AG08396 (cell line): ENCODE data around the gene NXPH2.

Experiments
- DNase-seq: peaks from one replicate; pipeline ENCODE4 v3.0.0; 2012; ENCODE audit warnings: low spot score, mixed read lengths

NXPH2 gene

DNA sequence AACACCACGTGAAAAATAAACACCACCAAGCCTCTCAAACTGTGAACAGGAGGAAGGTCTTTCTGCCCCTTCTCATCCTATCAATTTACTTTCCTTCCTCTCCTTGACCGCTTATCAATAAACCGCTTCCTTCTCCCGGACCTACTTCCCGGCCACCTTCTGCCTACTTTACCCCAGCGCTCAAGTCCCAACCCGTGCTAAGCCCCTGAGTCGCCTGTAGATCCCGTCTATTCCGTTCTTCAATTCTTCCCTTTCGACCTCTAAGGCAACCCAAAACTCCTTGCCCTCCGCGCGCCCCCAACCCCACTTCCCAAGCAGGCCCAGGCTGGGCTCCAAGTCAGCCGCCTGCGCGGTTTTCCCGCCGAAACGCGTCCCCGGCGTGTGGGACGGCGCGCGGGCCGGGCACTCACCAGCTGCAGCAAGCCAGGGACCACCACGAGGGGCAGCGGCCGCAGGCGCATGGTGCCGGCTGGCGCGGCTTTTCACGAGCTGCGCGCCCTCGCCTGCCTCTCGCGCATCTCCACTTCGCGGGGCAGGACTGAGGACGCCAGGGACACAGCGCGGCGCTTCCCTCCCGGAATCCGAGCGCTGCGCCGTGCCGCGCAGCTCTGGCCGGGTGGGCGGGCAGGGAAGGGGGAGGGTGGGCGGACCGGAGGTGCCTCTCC lies at the start of gene NXPH2:
Gene NXPH2, minus strand, starts transcription at position 610 of the 665 bp plus-strand sequence. Its CDS starts 149 bp downstream, at position 461.
- no peak for DNase-seq

DNA sequence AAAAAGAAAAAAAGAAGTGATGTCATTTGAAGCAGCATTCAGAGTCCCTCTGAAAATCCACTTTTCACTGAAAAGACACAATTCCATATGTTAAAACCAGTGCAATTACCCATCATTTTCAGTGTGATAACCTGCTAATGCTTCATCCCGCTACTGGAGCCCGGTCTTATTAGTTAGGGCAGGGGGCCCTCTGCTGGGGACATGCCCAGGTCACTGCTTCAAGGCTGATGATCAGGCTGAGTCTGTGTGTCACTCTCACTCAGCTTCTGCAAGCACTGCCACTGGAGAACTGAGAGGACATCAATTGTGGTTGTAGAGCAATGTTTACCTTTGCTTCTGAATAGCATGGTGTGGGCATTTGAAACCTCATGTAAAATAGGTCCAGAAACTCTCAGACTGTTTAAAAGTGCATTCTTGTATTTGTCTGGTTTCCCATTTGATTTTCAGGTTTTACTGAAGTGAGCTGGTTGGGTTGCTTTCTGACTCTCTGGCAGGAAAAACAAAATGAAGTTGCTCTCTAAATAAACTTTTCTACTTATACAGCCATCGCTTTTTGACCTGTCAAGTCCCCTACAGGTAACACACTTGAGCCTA lies 49.2 kb upstream of the NXPH2 start:
- DNase-seq, result no peak

DNA sequence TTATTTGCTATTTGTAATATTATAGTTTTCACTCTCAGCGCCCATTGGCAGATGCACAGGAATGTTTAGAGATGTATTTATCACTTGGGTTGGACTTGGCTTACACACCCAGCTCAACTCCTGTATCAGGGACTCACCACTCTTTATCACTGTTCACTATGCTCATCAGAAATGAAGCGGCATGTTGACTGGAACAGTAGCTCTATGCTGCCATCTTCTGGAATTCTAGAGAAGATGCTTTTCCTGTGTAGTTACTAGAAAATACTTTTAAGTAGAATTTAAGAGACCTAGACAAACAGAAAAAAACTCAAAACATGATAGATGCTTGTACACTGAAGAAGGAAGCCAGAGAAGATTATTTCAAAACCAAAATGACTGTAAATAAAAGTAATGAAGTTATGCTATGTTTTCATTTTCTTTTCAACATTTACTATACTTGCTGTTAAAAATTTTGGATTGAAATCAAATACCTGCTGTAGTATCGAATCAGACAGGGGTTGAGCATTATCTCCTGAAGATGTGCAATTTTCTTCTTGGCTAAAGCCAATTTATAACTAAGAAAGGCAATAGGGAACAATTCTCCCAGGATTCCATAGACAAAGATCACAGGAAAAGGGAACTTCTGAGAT lies 47.4 kb upstream of the NXPH2 start:
- DNase-seq, result peak; percentile 44

DNA sequence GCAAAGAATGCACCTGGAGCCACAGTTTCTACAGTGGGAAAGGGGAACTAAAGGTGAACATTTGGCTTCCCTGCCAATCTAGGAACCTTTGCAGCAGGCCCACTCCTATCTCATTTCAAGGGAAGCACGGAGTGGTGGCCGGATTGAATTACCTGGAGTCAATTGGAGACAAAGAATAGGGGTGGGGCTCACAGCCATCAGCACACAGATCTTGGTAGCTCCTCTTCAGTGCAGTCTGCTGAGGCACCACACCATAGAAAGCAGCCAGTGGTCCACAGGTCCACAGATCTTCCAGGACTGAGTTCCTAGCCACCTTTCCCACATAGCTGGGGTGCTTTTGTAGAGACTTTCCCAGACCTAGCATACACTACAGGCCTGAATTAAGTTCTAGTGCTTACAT lies 43.5 kb upstream of the NXPH2 start:
- DNase-seq, result no peak

DNA sequence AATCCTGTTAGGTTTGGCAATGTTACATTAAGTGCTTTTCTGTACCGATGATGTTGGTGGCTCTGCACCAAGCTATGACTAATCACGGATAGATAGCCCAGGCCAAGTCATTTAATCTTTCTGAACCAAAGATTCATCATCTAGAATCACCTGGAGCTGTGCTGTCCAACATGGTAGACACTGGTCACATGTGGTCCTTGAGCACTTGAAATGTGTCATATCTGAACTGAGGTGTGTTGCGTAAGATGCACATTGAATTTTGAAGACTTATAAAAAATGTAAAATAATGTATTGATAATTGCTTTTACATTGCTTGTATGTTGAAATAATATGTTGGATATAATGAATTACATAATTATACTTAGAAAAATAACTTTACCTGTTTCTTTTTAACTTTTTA lies 39.8 kb upstream of the NXPH2 start:
- no peak for DNase-seq

DNA sequence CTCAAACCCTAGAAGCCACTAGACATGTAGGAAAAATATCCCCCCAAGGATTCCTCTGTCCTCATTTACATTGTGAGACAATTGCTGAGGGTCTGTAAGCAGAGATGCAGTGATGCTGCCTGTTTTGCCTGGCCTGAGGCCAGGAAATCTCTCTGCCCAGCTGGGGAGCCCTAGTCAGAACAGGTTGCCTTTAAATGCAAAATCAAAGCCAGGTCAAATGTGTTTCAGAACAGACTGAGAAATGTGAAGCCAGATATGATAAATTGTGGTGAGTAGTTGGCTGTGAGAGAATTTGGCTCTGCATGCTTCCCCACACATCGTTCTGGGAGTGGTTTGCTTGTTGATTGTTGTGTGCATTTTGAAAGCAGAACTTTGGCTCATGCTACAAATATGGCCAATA lies 38.4 kb upstream of the NXPH2 start:
- DNase-seq, result no peak

DNA sequence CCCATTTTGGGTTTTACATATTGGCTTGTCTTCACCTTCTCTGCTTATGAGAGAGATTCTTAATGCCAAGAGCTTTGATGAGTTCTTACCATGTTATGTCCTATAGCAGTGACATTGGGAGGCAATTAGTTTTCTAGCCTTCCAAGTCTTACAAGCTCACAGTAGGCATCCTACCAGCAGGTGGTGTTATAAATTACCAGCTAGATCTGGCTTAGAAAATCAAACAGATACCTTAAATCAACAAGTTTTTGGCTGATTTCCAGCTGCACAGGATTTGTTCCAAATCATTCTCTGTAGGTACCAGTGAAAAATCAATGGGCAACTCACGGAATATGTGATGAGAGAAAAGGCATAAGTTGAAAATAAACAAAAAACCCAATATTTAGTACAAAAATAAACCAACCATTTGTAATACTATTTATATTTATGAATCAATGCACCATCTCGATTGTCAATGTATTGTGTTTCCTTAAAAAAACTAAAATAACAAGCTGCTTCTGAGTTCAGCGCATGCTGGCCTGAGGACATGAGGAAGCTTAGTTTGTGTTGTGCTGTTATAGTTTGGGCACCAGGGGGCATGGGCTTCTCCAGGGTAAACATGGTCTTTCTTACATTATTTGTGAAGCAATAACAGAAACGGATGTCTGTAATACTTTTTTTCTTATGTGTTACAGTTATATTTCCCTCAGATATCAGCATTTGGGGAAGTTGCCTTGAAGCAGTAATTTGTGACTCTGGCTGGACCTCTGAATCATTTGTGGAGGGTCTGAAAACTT lies 34.1 kb upstream of the NXPH2 start:
- no peak for DNase-seq

DNA sequence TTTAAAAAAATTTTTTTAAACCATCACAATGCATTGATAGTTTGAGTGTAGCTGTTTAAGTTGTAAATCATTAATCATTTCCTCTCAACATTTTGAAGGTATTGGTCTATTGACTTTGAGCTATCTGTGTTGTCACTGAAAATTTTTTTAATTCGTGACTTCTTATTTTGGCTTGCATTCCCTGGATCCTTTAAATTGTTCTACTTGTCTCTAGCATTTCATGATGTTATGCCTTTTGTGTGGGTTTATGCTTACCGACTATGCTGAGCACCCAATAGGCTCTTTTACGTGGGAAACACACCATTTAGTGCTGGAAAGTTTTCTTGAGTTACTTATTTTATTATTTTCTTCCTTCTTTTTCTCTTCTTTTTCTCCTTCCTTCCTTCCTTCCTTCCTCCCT lies 31.2 kb upstream of the NXPH2 start:
- no peak for DNase-seq

DNA sequence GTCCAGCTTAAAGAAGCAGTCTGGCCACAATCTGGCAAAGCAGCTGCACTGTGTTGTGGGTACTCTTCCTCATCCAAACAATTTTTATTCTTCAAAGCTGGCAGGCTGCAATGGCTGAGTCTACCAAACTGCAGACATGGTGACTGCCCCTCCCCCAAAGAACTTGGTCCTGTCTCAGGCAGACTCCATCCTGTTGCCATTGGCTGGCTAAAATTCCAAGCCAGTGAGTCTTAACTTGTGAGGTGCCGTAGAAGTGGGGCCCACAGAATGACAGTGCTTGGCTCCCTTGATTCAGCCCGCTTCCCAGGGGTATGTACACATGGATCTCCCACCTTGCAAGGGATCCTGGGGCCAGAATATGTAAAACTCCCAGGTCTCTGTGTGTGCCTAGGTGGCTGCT lies 14.5 kb upstream of the NXPH2 start:
- no peak for DNase-seq

DNA sequence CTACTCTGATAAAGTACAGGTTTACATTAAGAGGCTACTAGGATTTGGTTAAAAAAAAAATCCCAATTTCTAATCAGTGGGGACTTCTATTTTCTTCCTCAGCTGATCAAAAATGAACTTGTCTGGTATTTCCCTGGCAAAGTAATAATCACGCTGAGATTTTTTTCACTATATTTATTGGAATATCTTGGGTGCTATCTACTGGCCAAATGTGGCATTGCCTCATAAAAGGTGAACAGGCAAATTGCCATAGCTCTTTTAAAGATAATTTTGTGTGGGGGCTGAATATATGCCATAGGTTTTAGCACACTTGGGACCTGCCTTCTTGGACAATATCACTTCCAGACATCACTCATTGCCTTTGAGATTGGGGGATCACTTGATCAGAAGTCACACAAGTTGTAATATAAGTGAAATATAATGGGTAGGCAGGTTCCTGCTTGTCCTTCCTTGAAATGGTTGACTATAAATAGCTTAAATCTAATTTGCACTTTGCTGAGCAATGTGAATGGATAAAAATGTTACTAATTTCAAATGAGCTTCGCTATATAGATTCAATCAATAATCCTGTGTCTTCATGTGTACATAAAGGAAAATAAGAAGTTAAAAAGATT lies 7.0 kb upstream of the NXPH2 start:
- DNase-seq, result peak; percentile 43

DNA sequence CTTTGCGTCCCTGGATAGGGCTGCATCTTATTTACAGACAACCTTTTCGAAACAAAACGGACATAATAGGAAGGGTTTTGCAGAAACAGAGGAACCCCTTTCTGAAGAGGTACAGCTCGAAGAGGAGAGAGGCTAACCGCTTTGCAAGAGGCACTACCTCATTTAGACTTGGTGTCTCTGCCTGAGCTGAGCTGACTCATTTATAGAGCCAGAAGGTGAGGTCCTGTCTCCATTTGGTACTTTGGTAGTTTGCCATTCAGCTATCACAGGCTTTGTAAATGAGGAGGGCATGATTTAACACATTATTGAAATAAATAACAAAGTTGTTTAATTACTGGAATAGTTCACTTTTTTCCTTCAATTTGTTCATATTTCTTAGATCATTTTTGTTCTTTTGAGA lies 2.2 kb upstream of the NXPH2 start:
- DNase-seq, result no peak

DNA sequence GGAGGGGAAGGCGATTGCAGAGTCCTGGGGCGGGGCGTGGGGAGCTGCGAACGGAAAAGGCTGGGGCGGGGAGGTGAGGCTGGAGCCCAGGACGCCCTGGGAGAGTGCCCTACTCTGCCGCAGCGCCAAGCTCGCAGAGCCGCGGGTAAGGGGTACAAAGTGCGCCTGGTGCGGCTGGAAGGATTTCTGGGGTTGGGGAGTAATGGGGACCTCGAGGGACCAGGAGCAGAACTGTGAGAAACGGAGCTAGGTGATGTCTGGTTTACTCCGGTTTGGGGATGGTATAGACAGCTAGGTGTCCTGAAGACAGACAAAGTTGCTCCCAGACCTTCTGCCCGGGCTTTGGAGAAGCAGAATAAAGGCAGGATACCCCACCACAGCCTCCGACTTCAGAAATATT lies 718 bp upstream of the NXPH2 start:
- DNase-seq, result no peak

DNA sequence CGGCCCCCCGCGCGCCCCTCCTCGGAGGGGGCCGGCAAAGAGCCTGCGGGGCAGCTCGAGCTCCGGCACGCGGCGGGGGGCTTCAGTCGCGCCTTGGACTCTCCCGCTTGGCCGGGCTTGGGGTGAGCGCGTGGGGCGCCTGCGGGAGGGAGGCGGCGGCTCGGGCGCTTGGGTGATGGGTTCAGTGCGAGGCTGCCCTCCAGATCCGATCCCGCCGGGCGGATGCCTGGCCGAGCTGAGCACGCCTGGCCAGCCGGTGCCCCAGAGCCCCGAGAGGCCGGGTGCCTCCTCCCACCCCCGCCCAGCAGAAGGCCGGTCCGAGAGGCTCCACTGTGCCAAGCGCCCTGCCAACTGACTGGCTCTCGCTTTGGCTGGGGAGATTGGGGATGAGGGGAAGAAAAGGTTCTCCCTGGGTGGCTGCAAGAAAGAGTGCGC lies 273 bp upstream of the NXPH2 start:
- DNase-seq, result no peak

DNA sequence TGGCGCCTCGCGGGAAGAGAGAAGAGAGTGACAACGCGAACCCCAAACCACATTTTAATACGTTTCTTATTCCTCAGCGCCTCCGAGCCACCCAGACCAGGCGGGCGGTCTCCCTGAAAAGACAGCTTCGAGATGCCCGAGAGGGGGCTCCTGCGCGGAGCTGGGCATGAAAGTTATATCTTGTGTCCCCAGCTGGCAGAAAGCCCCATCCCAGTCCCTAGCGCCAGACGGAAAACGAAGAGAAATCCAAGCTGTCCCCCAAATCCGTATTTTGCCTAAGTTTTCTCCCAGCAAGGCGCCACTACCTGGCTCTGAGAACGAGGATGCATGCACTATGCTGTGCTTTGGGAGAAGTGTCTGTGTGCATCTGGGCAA lies 797 bp downstream of the NXPH2 start:
- DNase-seq, result no peak

DNA sequence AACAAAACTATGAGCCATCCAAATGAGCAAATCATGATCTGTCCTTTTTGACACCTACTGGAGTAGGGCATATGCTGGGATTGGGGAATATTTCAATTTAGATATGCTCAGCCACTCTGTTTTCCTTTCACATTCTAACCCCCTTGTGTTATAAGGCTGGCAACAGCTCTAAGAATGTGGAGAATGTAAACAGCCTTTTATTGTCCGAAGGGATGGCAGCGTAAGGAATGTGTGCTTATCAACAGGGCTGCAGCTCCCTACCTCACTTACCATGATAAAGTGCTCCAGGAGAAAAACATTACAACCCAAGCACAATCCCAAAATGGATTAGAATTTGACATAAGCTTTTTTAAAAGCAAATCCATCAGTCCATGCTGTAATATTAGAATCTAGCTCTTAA lies 2.2 kb downstream of the NXPH2 start:
- DNase-seq, result peak; percentile 31

DNA sequence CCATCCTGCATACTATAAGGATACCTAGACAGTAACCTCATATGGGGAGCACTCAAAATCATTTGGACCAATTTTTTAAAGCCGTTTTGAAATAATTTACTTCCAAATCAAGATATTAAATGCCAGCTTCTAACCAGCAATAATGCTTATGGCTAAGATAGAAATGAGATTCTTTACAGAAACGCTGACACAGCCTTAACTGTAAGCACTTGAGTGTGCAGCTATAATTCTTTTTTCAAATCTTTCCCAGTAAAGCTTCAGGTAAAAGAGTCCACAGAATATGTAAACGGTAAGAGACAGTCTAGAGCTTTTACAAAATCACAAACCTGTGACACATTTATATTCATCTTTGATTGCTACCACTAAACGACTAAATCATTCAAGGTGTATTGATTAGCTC lies 4.5 kb downstream of the NXPH2 start:
- DNase-seq, result no peak

DNA sequence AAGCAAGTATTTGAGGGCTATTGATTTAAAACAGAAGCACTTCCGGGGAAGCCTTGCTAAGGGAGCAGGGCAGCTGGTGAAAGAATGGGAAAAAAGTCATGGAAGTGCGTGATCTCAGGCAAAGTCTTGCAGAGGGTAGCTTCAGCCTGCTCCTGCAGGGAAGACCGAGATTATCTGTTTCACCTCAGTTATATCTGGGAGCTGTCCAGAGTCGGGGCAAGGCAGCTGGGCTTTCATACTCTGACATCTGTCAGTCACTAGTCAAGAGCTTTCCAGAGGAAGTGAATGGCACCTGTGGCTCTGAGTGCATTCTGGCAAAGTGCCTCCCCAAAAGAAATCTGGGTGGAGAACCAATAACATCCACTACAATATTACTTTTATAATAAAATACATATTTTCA lies 8.7 kb downstream of the NXPH2 start:
- DNase-seq, result no peak

DNA sequence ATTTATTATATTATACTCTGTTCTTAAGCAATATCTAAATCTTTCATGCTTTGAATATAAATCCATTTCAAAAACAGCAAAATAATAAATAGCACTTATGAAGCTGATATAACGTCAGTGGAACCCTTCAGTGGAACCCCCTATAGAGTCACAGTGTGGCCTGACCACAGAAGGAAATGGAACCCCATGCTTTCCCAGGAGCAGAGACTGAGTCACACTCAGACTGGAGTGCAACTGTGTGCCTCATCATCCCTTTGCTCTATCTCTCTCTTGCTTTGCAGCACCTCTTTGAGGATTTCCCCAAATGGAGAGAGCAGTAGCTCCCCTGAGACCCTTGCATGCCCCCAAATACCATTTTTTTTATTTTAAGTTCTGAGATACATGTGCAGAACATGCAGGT lies 13.1 kb downstream of the NXPH2 start:
- DNase-seq, result no peak

DNA sequence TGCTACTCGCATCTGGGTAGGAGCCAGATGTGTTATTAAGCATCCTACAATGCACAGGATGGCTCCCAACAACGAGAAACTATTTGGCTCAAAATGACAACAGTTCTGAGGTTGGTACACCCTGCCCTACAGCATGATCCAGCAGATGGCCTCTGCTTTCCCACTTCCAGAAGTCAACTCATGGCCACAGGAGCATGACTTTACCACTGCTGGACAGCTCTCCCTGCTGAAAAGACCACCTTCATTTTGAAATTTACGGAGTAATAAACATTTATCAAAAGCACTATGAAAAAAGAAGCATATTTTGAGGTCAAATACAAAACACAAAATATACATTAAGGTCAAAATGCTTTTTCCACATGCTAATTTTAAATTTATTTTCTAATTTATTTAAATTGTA lies 13.7 kb downstream of the NXPH2 start:
- DNase-seq, result no peak

DNA sequence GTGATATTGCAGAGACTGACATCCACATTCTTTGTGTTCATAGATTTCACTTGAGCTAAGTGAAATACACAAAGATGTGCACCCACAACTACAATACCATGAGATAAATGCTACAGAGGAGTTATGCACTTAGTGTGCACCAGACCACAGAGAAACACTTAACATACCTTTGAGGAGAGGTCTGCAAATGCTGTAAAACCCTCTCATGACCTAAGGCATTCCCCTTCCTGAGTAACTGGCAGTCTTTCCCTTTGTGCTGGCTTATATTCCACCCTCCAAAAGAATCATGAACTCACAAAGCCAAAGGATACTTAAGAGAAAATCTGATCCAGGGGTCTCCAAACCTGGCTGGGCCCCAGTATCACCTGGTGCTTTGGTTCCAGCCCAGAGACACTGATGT lies 16.2 kb downstream of the NXPH2 start:
- DNase-seq, result no peak

DNA sequence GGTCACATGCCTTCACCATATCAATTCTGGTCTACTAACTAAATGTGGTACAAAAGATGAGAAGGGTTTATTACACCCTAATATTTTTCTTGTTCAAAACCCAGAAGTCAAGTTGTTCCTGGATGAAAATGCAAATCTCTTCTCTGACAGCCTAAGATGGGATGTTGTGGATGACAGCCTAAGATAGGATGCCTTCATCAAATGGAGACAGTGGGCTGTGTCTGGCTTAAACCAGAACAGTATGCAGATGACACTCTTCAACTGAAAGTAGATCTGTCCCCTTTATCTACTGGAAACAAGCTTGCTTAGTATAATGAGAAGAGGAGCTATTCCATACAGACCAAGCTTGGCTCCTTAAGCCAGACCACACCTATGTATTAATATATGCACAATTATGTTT lies 17.7 kb downstream of the NXPH2 start:
- DNase-seq, result no peak

DNA sequence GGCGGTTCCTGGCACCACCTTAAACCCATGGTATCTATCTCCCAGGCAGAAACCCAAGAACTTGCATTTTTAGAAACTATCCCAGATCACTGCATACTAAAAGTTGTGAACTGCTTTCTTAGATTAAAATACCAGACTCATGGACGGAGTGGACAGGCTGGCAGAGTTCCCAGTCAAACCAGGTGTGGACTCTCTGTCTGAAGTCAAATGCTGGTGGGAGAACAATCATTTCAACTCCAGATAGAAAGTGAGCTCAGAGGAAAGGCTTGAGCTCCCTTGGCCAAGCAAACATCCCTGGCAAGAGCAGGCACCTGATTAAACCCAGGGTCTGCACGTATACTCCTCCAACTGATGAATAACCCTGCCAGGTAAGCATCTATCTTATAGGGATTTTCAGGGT lies 19.5 kb downstream of the NXPH2 start:
- DNase-seq, result no peak

DNA sequence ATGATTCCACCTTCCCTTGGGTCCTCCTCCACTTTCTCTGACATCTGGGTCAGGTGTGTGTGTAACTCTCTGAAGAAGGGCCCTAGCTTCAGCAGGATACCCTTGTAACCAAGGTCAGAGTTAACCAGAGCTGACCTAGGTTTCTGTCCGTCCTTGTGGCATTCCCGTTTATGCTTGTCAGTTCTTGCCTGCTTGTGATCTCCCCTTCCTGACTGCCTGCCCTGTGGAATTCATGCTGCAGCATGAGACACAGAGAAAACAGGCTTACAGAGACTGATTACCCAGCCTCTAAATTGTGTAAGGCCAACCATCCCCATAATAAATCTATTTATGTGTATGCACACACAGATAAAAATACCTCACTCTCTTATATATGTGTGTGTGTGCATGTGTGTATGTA lies 22.8 kb downstream of the NXPH2 start:
- no peak for DNase-seq
